Nasal cavity respiratory epithelium epithelial cell of viscerocranial mucosa (primary cell): ENCODE data around the gene RABGGTB. TPM values are rescaled to one million over a fixed set of nuclear protein-coding genes. Genes with fewer than 3 reads are reported as not detected.

Experiments
- total RNA-seq: library from RNA; depleted of rRNA; stranded (reverse); fragments of >200 nt; gene quantifications from 2 replicates; pipeline ENCODE4 v1.2.3, GENCODE V29; 2014

Gene RABGGTB
- total RNA-seq: 139 and 143 TPM in 2 replicates

DNA sequence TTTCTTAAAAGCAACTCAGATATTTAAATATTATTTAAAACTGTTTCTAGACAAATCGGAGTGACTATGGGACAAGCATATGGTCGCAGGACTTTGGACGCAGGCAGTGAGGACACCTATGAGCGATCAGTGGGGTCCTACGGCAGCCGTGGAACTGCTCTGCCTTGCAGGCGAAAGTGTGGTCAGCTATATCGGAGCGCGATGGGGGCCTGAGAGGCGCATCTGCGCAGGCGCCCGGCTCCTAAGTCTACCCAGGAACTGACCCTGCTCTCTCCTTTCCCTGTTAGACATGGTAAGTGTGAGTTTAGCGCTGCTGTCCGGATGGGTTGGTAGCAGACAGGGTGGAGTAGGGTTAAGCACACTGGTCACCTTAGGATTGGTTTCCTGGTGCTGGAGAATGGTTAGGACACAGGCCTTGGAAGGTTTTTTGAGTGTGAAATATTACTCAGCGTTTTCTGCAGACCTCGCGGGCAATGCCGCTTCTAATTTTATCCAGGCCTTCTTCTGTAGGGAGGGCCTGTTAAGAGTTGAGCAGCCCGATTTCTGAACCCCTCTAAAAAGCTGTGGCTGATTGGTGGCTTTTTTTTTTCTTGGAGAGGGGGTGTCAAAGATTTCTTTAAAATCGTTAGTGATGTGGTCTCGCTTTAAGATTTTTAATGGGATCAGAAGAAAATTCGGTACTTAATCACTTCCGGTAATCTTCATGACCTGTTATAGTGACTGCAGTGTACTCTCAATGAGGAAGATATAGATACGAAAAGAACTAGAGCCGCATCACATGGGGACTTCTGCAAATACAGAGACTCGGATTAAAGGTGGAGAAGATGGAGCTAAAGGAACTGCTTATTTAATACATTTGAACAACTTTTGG lies at the start of gene RABGGTB:
Gene RABGGTB (plus strand): TSS at position 274 of the 871 bp plus-strand sequence. CDS start 16 bp downstream, at position 290.

DNA sequence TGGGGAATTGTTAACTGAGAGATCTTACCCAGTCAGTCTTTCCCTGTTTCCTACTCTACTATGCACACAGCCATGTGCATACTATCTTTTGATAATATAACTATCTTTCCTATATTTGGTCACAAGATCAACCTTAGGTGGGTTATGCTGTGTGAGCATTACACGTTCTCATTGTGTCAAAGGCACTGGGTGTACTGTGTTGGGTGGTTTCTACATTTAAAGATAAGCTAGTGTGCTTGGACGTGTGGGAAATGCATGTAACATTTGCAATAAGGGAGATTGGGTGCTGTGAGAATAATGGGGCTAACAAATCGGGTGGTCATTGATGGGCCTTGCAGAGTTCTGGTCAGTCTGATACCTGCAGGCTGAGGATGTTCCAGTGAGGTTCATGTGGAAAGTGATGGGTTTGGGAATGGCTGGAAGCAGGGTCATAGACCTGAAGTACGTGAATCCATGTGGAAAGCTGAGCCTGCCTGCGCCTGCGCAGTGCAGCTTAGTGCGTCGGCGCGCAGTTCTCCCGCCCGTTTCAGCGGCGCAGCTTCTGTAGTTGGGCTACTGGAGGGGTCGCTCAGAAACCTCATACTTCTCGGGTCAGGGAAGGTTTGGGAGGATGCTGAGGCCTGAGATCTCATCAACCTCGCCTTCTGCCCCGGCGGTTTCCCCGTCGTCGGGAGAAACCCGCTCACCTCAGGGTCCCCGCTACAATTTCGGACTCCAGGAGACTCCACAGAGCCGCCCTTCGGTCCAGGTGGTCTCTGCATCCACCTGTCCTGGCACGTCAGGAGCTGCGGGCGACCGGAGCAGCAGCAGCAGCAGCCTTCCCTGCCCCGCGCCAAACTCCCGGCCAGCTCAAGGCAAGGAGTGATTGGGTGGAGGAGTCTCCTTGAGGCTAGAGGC lies 10.6 kb downstream of the RABGGTB start, which contains the start of gene MSH4:
Gene MSH4 (plus strand): TSS at position 507 of the 897 bp plus-strand sequence. CDS start 104 bp downstream, at position 611.

Other genes starting within 250 kb of the RABGGTB start
- 2.5 and 3.1 TPM in 2 replicates for gene SLC44A5, start 175.1 kb upstream of the RABGGTB start, total RNA-seq
- gene ACADM, start 61.5 kb upstream of the RABGGTB start, total RNA-seq: 28.0 and 30.9 TPM in 2 replicates
- gene MSH4, start 10.6 kb downstream of the RABGGTB start, total RNA-seq: 0.34 and 1.1 TPM in 2 replicates
- not detected in 2 replicates for gene ASB17, start 146.1 kb downstream of the RABGGTB start, total RNA-seq